ENCODE results near the gene RMND1. TPM values are rescaled to one million over a fixed set of nuclear protein-coding genes. Genes with fewer than 3 reads are reported as not detected.

RMND1 gene
- total RNA-seq, 1 donor from 2014 or later = 35.6 TPM

GRCh38 chr6:151490996-151491395, 39.1 kb upstream of the RMND1 start:
- Mint-ChIP-seq H3K36me3 (ENCODE audit: unreplicated experiment) (no peaks in the 10 kb centered on the region), H3K4me1 (ENCODE audit: unreplicated experiment) (peaks cover 20% of the 10 kb centered on the region), H3K9me3 (ENCODE audit: unreplicated experiment) (no peaks in the 10 kb centered on the region), H3K27me3 (ENCODE audit: unreplicated experiment) (peaks cover 6% of the 10 kb centered on the region), H3K4me3 (ENCODE audit: unreplicated experiment) (no peak overlapping the region), H3K27ac (ENCODE audit: unreplicated experiment) (no peak overlapping the region)
- no peak for DNase-seq (ENCODE audit: extremely low spot score, unreplicated experiment)
- no peak for TF ChIP-seq CTCF (IDR thresholded peaks at IDR 0.05)

GRCh38 chr6:151488226-151488625, 36.3 kb upstream of the RMND1 start:
- Mint-ChIP-seq H3K27me3 (ENCODE audit: unreplicated experiment) (peaks cover 6% of the 10 kb centered on the region), H3K27ac (ENCODE audit: unreplicated experiment) (no peak overlapping the region), H3K36me3 (ENCODE audit: unreplicated experiment) (no peaks in the 10 kb centered on the region), H3K4me1 (ENCODE audit: unreplicated experiment) (peaks cover 5% of the 10 kb centered on the region), H3K4me3 (ENCODE audit: unreplicated experiment) (no peak overlapping the region), H3K9me3 (ENCODE audit: unreplicated experiment) (no peaks in the 10 kb centered on the region)
- TF ChIP-seq CTCF (IDR thresholded peaks at IDR 0.05) = no peak
- DNase-seq (ENCODE audit: extremely low spot score, unreplicated experiment) = no peak

GRCh38 chr6:151483994-151484393, 32.1 kb upstream of the RMND1 start:
- Mint-ChIP-seq H3K36me3 (ENCODE audit: unreplicated experiment) (no peaks in the 10 kb centered on the region), H3K27me3 (ENCODE audit: unreplicated experiment) (peaks cover 6% of the 10 kb centered on the region), H3K9me3 (ENCODE audit: unreplicated experiment) (no peaks in the 10 kb centered on the region), H3K4me3 (ENCODE audit: unreplicated experiment) (no peak overlapping the region), H3K27ac (ENCODE audit: unreplicated experiment) (no peak overlapping the region), H3K4me1 (ENCODE audit: unreplicated experiment) (peaks cover 15% of the 10 kb centered on the region)
- no peak for DNase-seq (ENCODE audit: extremely low spot score, unreplicated experiment)
- TF ChIP-seq CTCF (IDR thresholded peaks at IDR 0.05) = no peak

GRCh38 chr6:151482290-151482689, 30.4 kb upstream of the RMND1 start:
- TF ChIP-seq CTCF (IDR thresholded peaks at IDR 0.05) = no peak
- Mint-ChIP-seq H3K4me3 (ENCODE audit: unreplicated experiment) (peak overlapping the region; percentile 63), H3K27me3 (ENCODE audit: unreplicated experiment) (no peaks in the 10 kb centered on the region), H3K9me3 (ENCODE audit: unreplicated experiment) (no peaks in the 10 kb centered on the region), H3K36me3 (ENCODE audit: unreplicated experiment) (no peaks in the 10 kb centered on the region), H3K4me1 (ENCODE audit: unreplicated experiment) (peaks cover 15% of the 10 kb centered on the region), H3K27ac (ENCODE audit: unreplicated experiment) (peak overlapping the region; percentile 88)
- no peak for DNase-seq (ENCODE audit: extremely low spot score, unreplicated experiment)

- Mint-ChIP-seq H3K4me3 (ENCODE audit: unreplicated experiment) (no peak overlapping the region), H3K27ac (ENCODE audit: unreplicated experiment) (peak overlapping the region; percentile 52), H3K9me3 (ENCODE audit: unreplicated experiment) (no peaks in the 10 kb centered on the region), H3K36me3 (ENCODE audit: unreplicated experiment) (no peaks in the 10 kb centered on the region), H3K27me3 (ENCODE audit: unreplicated experiment) (no peaks in the 10 kb centered on the region), H3K4me1 (ENCODE audit: unreplicated experiment) (peaks cover 15% of the 10 kb centered on the region)
- DNase-seq (ENCODE audit: extremely low spot score, unreplicated experiment) = no peak
- TF ChIP-seq CTCF (IDR thresholded peaks at IDR 0.05) = no peak
These were observed 29.9 kb upstream of the RMND1 start for GRCh38 chr6:151481786-151482185.

All from osteocyte (in vitro differentiated cells).